Upper lobe of left lung (tissue), 4 donors: Measurements from ENCODE around the gene SLC26A9.

ENCODE experiments used
- CTCF ChIP-seq, 6 experiments: fragments of 450-650 bp in 4 of 6; fragments of 200-600 bp in 2 of 6; sonication (generic) in 2 of 6; IDR thresholded peaks; one replicate each; pipeline ENCODE4 v1.5.1; 2016 to 2019; ENCODE audit warnings: antibody characterized with exemption in 6 of 6
- POLR2A ChIP-seq, 4 donors: fragments of 450-650 bp; IDR thresholded peaks; one replicate each; pipeline ENCODE4 v1.5.1; 2016 to 2017; ENCODE audit warnings: antibody characterized with exemption in 4 of 4, mild to moderate bottlenecking in 2 of 4
- POLR2AphosphoS5 ChIP-seq, 2 donors: sonication (generic); formaldehyde crosslinking; IDR thresholded peaks; one replicate each; pipeline ENCODE4 v1.5.1; 2017; ENCODE audit warnings: antibody characterized with exemption in 2 of 2

DNA sequence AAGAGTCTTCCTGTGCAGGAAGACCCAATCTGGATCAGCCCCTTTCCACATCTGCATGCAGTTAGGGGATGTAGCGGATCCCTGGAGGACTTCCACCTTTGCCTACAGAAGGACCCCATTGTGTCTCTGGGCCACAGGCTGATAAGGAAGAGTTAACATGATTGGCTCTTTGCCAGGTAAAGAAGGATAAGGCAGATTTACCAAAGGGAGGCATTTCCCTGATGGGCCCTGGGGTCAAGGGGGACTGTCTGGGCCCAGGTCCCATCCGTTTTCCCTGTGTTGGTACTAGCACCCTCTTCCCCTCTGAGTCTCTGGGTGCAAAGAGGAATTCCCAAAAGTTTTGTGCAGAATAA lies 29.1 kb downstream of the SLC26A9 start:
- TF ChIP-seq CTCF (IDR thresholded peaks at IDR 0.05) (no peak), POLR2A (IDR thresholded peaks at IDR 0.05) (no peak), POLR2AphosphoS5 (IDR thresholded peaks at IDR 0.05) (no peak)
